GM19438 (cell line): Measurements from ENCODE around the gene LRRC8E.
A peak's percentile ranks its signal among the peaks of the same experiment; 100 is the strongest.
"Not testable (repeated sequence)": the region's sequence is repeated elsewhere in the genome, so short reads cannot be mapped to it uniquely, and the experiment has no call there.

Experiments
- ATAC-seq: cut with Tn5 transposase; IDR thresholded peaks from one replicate; pipeline ENCODE4 v1.9.1; 2021; ENCODE audit warnings: low read depth; ENCODE audit not compliant: unreplicated experiment

The LRRC8E gene

GRCh38 chr19:7883796-7884570 is 4.3 kb upstream of the LRRC8E start:
- ATAC-seq, result no peak

DNA sequence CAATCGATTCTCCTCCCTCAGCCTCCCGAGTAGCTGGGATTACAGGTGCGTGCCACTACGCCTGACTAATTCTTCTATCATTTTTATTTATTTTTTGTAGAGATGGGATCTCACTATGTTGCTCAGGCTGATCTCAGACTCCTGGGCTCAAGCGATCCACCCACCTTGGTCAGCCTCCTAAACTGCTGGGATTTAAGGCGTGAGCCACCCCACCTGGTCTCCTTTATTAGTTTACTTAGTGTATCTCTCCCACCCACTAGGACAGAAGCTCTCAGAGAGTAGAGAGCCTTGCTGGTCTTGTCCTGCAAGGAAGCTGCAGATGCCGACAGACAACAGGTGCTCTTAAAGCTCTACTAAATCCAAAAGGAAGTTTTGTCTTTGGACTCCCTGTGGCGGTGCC is 2.5 kb upstream of the LRRC8E start:
- ATAC-seq, result no peak

DNA sequence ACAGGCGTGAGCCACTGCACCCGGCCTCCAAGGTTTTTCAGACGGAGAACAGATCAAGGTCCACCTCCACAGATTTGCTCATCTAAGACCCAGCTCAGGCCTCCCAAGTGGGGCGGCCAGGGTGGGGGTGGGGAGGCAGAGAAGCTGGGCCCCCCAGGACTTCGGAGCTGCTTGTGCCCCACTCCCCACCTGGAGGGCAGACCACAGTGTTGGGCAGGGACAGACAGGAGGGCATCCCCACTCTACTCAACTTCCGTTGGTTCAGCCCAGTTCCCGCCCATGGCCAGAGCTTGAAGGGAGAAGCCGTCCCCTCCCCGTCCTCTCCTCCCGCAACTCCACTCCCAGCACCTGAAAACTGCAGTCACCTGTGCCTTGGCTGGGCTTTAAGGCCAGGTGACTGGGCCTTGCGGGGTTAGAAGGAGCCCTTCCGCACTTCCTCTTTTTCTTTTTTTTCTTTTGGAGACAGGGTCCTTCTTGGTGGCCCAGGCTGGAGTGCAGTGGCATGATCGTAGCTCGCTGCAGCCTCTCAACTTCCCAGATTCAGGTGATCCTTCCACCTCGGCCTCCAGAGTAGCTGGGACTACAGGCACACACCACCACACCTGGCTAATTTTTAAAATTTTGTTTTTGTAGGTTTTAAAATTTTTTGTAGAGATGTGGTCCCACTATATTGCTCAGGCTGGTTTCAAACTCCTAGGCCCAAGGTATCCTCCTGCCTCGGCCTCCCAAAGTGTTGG is 734 bp upstream of the LRRC8E start:
- ATAC-seq, result no peak

GRCh38 chr19:7888826-7889217 is 512 bp downstream of the LRRC8E start:
- ATAC-seq, result no peak

DNA sequence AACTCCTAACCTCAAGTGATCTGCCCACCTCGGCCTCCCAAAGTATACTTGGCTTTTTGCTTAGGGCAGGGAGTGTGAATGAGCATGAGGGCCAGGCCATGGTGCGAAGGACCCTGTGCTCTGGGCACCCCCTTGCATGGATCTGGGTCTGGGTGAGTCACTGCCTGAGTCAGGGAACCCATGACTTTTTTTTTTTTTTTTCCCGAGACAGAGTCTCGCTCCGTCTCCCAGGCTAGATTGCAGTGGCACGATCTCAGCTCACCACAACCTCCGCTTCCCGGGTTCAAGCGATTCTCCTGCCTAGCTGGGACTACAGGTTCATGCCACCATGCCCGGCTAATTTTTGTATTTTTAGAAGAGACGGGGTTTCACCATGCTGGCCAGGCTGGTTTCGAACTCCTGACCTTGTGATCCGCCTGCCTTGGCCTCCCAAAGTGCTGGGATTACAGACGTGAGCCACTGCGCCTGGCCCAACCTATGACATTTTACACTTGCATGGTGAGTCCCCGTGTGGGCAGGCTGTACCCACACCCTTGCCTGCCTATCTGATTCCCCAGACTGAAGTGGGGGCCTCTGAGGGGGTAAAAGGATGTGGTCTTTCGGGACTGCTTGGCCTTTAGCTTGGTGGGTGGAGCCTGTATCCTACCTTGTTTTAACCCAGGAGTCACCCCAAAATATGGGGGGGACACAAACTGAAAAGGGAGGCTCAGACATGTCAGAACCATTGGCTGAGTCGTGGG is 5.2 kb downstream of the LRRC8E start:
- ATAC-seq, result not testable (repeated sequence)

GRCh38 chr19:7894612-7895309 is 6.5 kb downstream of the LRRC8E start:
- ATAC-seq, result no peak

DNA sequence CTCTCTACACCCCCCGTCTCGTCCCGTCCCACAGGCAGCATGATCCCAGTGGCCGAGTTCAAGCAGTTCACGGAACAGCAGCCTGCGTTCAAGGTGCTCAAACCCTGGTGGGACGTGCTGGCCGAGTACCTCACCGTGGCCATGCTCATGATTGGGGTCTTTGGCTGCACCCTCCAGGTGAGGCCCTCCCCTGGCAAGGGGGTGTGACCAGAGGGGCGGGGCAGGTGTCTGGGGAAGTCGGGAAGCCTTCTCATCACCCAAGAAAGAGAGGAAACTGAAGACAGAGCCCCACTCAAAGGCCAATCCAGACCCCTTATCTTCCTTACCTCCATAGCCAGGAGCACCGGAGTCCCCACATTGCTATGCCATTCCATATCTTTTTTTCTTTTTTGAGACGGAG is 7.3 kb downstream of the LRRC8E start:
- no peak for ATAC-seq

- ATAC-seq, result no peak
Measured at GRCh38 chr19:7897292-7897691, 9.0 kb downstream of the LRRC8E start.

DNA sequence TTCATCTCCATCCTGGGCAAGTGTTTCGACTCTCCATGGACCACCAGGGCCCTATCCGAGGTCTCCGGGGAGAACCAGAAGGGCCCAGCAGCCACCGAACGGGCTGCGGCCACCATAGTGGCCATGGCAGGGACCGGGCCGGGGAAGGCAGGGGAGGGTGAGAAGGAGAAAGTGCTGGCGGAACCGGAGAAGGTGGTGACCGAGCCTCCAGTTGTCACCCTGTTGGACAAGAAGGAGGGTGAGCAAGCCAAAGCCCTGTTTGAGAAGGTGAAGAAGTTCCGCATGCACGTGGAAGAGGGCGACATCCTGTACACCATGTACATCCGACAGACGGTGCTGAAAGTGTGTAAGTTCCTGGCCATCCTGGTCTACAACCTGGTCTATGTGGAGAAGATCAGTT is 10.7 kb downstream of the LRRC8E start:
- no peak for ATAC-seq

DNA sequence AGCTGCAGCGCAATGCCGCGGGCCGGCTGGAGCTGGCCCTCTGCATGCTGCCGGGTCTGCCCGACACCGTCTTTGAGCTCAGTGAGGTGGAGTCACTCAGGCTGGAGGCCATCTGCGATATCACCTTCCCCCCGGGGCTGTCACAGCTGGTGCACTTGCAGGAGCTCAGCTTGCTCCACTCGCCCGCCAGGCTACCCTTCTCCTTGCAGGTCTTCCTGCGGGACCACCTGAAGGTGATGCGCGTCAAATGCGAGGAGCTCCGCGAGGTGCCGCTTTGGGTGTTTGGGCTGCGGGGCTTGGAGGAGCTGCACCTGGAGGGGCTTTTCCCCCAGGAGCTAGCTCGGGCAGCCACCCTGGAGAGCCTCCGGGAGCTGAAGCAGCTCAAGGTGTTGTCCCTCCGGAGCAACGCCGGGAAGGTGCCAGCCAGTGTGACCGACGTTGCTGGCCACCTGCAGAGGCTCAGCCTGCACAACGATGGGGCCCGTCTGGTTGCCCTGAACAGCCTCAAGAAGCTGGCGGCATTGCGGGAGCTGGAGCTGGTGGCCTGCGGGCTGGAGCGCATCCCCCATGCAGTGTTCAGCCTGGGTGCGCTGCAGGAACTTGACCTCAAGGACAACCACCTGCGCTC is 11.6 kb downstream of the LRRC8E start:
- no peak for ATAC-seq

DNA sequence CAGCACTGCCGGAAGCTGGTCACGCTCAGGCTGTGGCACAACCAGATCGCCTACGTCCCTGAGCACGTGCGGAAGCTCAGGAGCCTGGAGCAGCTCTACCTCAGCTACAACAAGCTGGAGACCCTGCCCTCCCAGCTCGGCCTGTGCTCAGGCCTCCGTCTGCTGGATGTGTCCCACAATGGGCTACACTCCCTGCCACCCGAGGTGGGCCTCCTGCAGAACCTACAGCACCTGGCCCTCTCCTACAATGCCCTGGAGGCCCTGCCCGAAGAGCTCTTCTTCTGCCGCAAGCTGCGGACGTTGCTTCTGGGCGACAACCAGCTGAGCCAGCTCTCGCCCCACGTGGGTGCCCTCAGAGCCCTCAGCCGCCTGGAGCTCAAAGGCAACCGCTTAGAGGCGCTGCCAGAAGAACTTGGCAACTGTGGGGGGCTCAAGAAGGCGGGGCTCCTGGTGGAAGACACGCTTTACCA is 12.1 kb downstream of the LRRC8E start:
- ATAC-seq, result no peak

DNA sequence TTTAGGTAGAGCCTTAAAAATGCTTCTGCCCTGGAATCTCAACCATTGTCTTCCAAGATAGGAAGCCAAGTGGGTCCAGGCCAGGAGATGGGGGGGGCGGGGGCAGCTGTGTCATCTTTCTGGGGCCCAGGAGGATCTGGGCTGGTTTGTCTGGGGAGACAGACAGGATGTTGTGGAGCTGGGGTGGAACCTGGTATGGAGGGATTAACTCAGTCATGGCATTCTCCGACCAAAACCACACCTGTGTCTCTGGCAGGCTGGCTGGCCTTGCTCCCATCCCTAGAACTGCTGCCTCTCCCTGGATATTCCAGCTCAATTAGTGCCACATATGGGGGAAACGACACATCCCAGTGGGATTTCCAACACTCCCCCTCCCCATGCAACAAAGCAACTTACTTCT is 12.6 kb downstream of the LRRC8E start:
- ATAC-seq, result no peak

- ATAC-seq, result no peak
Measured at GRCh38 chr19:7901337-7901736, 13.0 kb downstream of the LRRC8E start.

DNA sequence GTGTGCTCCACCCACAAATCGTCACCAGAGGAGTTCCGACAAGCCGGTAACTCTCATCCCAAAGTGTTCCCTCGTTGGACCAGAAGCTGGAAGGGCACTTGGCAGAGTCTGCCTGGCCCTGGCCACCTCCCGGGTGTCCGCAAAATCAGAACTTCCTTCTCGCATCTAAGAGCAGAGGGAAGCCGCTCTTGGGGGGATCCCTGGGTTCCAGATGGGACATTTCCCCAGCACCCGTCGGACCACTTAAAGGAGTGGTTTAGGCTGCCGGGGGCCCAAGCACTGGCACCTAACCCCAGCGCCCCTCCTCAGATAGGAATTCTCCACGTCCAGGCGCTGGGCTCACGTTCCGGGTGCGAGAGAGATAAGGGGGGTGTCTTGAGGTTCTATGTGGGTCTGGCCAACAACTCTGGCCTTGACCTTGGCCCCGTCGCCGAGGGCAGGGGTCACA is 14.5 kb downstream of the LRRC8E start:
- ATAC-seq, result no peak

GRCh38 chr19:7903244-7904073 is 15.1 kb downstream of the LRRC8E start, which contains the start of gene MAP2K7:
TSS of gene MAP2K7 (plus strand) at chr19:7903877. CDS start at chr19:7903945, 68 bp downstream.
- ATAC-seq, result peak; percentile 79

DNA sequence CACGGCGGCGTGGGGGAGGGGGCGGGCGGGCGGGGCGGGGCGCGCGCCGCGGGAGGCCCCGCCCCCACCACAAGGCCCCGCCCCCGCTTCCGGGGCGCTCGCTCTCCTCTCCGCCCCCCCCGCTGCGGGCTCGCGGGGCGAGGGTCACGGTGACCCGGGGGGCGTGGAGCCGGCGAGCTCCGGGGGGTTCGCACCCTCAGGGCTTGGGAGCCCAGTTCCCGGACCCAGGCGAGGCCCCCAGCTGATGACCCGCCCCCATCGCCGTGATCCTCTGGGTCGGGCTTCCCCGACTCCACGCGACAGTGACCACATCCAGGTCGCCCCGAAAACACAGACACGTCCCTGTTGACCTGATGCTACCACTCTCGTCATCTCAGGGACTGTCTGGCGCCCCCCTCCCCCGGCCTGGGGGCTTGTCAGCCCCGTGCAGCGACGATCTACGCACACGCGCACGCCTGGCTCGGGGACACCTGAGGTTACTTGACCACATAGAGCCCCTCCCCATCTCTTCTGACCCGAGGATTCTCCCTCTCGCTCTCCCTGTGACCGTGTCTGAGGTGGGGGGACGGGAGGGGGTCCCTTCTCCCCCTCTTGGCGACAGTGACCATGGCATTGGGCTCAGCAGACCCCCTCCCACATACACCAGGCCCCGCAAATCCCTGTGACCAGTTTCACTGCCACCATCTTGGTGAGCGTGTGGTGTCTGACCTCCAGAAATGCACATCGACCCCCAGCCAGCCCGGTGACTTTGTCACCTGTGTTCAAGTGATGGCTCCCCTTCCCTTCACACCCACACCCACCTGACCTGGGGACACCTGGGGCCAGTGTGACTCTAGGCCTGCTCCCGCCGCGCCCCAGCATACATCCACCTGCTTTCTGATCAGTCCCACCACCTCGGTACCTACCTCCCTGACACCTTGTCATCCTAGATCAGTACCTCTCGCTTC is 16.0 kb downstream of the LRRC8E start:
- ATAC-seq, result peak; percentile 27

GRCh38 chr19:7905268-7905667 is 17.0 kb downstream of the LRRC8E start:
- no peak for ATAC-seq

DNA sequence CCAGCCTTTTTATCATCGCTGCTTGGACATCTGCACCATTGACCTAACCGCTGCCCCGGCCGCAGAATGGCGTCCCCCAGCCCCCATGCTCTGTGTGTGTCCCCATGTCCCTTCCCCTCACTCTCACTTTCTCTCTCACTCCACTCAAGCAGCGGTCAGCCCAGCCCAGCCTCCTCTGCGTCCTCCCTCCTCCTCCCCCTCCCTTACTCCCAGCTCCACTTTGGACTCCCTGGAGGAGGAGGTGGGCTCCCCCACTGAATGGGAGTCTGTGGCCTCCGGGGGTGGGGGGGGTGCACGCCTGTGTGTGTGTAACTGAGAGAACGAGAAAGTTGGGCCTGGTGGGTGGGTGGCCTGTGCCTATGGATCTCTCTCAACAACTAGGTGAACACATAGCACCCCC is 17.5 kb downstream of the LRRC8E start:
- no peak for ATAC-seq
